GM18511 (cell line): ENCODE data around the gene NRP2.

Experiments used
- ATAC-seq: cut with Tn5 transposase; IDR thresholded peaks from one replicate; pipeline ENCODE4 v1.9.1; 2021; ENCODE audit warnings: mild to moderate bottlenecking, moderate library complexity; ENCODE audit not compliant: unreplicated experiment

Gene NRP2

DNA sequence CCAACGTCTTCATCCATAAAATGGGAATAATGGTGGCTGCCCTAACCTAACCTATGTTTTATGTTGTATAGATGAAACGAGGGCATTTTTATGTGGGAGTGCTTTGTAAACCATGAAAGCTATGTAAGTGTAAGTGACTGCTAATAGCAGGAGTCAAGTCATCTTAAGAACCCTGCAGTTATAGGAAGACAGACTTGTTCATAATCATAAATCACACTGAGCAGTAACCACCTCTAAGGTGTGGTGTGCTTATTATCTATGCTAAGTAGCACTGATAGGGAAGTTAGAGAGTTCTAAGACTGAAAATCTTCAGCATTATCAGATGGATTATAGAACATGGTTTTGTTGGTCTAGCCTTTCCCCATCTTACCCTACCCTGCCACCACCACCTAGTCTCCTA lies 24.2 kb upstream of the NRP2 start:
- ATAC-seq = no peak

DNA sequence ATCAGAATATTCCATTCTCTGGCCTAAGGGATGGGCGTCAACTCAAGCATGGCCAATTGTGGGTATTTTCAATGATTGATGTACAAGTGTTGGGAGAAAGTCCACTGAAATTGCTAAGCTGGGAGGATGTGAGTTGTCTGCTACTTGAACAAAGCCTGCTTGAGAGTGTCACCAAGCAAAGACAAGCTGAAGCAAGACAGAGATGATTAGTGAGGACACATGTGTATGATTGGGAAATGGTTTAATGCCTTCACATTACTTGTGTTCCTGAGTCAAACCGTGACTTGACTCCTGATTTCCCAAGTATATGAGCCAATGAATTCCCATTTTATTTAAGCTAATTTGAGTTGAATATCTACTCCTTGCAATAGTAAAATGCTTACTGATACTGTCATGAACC lies 23.7 kb upstream of the NRP2 start:
- ATAC-seq = no peak

DNA sequence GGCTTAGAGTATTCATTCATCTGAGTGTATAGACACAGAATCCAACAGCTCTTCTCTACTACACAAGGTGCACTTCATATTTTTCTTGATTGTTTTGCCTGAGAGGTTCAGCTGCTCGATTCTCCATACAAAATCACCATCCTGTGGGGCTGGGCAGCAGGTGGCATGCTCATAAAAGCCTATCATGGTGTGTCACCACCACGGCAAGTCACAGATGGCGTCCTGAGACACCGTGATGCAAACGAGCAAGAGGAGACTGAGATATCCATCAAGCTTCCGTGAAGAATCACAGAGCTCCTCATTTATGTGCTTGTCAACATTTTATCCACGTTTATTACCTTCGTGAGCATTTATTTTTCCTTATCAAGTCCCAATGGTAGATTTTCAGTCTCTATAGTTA lies 22.4 kb upstream of the NRP2 start:
- no peak for ATAC-seq

DNA sequence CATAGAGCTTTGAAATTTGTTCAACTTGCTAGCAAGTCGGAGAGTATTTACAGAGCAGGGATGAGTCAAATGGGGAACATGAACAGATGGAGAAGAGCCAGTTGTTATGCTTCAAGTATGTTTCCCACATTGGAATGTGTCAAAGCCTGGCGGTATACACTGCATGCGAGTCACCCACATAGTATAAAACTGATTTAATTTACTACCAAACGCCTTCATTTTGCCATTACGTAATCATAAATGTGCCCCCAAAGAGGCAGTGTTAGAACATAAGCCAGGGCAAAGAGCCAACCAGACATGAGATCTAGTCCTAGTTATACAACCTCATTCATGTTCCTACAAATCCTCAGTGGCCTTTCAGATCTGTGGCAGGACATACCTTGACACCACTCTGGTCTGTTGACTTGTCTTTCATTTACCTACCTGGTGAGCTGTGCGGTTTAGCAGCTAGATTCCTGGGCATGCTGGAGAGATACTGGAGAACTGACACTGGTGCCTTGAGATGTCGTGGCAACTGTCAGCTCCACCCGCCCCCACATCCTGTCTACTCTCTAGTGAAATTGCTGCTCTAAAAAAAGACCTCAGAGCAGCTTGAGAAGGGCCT lies 21.7 kb upstream of the NRP2 start:
- peak; percentile 90 for ATAC-seq

DNA sequence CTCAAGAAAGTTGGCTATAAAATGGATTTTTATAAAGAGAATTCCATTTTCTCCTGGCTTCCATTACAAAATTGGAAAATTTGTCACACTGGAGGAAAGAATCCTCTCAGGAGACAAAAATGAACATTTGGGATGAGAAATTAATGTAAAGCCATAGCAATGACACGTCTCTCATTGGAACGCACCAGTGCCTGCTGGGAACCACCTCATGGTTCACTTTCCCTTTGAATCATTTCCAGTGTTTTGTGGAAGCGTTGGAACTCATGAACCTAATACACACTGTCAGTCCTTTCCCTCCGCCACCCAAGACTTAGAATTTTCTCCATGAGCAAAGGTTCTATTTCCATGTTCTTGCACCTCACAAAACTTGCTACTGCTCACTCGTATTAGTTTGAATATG lies 21.0 kb upstream of the NRP2 start:
- ATAC-seq = no peak

DNA sequence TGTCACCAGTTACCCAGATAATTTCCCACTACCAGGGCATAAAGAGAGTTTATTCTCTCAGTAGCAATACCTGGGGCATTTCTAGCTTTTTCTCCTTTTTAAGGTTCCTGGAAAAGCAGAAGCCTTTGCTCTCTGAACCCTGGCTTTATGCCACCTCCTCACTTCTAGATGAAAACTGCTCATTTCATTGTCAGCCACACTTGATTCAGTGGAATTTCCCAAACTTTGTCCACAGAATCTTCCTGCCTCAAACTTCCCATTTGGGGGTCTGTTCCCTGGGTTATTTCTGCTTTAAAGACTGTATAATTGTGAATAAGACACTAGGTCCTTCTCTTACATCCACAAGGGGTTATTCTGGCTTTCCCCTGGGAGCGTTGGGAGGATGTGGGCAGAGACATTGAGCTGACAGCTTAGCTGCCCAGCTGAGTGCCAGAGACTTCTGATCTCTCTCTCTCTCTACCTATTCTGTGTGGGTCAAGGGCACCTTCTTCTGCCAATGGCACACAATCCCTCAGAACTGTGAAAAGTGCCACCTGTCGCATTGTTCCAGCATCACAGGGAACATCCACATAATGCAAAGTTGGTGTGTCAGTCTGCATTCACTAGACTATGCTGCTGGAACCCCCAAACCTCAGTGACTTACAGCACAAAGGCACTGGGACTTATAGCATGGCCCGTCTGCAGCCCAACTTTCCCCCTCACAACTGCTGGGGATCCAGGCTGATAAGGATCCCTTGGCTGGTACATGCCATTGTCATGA lies 19.9 kb upstream of the NRP2 start:
- no peak for ATAC-seq

DNA sequence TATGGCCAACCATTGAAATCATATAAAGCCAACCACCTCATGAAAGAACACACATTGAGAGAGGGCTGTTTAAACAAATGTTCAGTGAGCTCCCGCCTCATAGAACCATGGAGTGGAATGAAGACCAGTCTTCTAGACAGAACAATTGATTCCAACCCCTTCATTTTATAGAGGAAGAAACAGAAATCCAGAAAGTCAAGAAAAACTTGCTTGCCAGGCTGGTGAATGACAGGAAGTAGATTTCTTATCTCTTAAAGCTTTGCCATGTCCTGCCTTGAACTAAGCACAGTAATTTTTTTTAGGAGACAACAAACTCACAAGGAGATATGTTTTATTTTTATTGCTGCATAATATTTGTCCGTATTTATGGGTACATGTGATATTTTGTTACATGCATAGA lies 16.5 kb upstream of the NRP2 start:
- no peak for ATAC-seq

DNA sequence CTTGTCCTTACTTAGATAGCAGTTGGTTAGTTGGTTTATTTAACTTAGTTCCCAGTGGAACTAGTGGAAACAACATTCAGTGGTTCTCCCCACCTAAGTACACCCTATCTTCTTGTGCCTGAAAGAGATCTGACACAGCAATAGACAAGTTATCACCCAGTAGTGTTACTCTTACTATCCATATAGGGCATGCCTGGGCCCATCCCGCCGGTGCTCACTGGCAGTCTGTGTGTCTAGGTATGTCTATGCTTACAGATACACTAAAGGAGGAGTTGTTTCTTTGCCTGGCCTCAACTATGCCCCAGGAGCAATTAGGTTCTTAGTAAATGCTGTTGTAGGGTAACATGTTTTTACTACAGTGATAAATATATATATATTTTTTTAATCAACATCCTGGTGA lies 12.0 kb upstream of the NRP2 start:
- no peak for ATAC-seq

DNA sequence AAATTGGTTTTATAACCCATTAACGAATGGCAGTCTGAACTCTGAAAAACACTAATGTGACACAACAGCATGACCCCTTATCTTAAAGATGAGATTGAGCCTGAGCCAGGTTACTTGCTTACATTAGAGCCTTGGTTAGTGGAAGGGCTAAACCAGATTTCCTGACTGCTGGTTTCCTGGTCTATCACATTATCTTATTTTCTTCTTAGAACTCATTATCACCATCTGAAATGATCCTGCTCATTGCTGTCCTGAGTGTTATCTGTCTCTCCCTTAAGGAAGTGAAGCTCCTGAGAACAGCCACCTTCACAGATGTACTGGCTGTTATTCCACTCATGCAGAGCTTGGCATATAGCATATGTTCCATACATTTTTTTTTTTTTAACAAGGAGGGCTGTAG lies 9.0 kb upstream of the NRP2 start:
- no peak for ATAC-seq

DNA sequence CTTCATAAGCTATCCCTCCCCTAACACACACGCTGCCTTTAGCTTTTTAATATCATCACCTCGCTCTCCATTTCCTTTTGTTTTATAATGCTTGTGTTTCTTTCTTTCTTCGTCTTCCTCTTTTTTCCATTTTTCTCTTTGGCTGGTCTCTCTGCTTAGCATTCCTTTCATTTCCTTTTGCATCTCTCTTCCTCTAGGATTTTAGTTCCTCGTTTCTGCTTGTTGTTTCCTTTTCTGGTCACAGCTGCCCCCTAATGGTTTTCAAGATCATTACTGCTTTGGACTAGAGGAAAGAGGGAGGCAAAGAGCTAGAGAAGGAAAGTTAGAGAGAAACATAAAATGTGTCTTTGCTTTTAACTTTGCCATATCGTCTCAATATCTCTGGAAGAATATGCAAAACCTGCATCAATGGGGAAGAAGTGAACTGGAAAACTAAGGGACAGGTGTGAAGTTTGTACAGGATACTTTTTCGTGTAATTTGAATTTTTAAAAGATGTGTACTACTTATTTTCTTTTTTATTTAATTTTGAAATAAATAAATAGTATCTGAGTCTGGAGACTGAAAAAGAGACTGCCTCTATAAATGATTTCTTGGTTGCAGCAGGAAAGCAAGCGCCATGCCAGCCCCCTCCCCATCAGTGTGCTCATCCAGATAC lies 6.3 kb upstream of the NRP2 start:
- no peak for ATAC-seq

DNA sequence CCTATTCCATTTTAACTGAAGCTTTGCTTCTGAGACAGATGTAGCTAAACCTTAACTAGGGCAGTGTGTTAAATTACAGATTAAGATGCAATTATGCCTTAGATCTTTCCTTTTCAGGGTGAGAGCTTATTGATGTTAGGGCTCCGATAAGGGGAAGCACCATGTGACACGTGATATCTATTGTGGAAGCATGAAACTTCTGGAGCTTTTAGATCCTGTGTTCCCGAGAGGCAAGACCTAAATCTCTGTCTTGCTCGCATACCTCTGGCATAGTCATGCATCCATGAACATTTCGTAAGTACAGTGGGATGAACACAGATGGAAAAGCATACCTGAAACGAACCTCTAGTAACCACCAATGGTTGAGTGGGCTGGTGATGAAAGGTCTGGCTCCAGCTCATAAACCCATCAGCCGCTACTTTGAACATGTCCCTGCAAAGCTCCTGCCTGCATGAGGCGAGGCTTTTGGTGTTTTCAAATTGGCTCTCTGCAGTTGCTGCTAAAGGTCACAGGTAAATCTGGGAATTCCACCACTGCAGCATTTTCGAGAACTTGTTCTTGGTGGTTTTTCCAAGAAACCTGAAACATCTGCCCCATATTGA lies 3.7 kb upstream of the NRP2 start:
- no peak for ATAC-seq

DNA sequence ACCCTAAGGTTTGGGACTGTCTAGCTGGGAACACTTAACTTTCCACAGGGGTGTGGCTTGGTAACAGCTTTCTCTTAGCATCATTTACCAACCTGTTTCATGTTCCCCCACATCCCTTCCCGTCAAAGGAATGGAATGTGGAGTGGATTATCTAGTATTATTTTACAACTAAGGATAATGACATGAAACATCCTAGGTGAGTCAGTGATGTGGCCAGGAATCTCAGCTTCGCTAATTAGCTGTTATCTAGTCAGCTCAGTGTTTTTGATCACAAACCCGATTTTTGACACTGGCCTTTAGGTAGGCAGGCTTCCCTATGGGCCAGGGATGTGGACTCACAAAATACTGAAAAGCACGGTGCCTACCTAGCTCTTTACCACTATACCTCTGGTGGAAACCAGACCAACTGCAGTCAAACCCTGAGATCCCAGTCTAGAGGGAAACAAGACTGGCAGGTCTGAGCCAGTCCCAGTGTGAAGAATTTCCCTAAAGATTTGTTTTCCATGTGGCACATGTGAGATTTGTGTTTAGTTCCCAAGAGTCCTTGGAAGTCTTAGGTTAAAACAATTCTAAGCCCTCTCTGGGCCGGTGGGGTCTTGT lies 2.8 kb upstream of the NRP2 start:
- ATAC-seq = no peak

DNA sequence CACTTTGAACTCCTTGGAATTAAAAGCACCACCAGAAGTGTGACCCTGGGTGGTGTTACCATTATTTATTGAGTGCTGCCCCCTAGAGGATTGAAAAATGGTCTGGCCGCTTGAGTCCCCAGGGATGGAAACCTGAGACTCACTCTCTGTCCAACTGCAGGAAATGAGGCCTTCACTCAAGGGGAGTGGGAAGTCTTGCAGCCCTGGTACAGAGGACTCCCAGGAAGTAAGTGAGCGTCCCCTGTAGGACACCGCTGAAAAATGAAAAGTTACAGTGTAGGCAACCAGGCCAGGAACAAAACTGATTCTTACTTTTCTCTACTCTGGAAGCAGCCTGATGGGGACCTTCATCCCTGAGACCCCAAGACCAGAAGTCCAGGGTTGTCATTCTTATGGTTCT lies 2.2 kb upstream of the NRP2 start:
- peak; percentile 58 for ATAC-seq

DNA sequence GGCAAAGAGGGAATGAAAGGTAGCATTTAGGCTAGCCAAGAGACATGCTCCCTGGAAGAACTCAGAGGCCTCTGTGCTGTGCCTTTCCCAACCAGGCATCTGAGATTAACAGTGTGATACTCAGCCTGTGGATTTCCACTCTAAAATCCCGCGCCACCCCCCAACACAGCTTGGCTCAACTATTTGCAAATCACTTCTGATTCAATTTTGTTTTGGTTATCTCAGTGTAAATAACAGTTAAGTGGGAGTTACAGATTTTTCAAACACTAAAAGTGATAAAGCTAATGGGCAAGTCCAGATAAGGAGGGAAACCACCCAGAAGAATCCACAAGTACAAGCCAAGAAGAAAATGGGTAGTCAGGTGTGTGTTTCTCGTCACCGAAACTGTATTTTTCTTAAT lies 1.4 kb upstream of the NRP2 start:
- no peak for ATAC-seq

DNA sequence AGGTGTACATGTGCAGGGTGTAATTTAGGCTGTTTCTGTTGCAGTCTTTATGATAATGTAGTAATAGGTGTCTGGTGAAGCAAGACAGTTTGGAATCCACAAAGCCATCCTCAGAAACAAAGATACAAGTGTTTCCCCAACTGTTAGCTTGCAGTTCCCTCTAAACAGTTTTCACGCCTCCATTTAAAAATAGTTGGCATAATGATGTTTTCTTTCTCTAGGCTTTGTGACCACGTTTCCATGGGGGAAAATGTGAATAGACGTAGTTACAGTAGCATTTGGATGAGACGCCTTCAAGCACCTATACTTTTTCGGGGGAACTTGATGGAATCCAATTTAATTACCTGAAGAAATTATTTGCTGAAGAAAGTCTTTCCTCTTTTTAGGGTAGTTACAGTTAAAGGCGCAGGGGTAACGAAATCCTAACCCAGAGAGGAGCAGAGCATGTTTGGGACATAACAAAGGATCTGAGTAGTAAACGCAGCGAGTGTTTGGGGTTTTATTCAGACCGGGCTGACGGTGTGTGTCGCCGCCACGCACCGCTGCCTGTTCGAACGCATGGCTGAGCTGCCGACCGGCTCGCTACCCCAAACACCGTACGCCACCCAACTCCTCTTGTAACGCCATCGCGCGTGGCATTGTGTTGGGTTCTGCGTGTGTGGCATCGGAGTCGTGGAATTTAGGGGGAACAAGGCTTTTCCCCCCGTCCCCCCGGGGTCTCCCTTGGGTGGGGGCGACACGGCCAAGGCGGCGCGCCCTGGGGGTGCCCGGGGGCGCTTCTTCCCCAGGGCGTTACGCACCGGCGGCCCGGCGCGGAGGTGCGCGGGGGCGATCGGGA lies 681 bp upstream of the NRP2 start:
- peak; percentile 47 for ATAC-seq

DNA sequence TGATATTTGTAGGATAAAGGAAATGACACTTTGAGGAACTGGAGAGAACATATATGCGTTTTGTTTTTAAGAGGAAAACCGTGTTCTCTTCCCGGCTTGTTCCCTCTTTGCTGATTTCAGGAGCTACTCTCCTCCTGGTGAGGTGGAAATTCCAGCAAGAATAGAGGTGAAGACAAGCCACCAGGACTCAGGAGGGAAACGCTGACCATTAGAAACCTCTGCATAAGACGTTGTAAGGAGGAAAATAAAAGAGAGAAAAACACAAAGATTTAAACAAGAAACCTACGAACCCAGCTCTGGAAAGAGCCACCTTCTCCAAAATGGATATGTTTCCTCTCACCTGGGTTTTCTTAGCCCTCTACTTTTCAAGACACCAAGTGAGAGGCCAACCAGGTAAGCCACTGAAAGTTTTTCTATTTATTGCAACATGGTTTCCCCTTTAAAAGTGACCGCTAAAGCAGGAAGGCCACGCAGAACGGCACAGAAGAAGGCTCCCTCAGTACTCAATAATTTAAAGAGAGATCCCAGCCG lies 735 bp downstream of the NRP2 start:
- ATAC-seq = no peak

DNA sequence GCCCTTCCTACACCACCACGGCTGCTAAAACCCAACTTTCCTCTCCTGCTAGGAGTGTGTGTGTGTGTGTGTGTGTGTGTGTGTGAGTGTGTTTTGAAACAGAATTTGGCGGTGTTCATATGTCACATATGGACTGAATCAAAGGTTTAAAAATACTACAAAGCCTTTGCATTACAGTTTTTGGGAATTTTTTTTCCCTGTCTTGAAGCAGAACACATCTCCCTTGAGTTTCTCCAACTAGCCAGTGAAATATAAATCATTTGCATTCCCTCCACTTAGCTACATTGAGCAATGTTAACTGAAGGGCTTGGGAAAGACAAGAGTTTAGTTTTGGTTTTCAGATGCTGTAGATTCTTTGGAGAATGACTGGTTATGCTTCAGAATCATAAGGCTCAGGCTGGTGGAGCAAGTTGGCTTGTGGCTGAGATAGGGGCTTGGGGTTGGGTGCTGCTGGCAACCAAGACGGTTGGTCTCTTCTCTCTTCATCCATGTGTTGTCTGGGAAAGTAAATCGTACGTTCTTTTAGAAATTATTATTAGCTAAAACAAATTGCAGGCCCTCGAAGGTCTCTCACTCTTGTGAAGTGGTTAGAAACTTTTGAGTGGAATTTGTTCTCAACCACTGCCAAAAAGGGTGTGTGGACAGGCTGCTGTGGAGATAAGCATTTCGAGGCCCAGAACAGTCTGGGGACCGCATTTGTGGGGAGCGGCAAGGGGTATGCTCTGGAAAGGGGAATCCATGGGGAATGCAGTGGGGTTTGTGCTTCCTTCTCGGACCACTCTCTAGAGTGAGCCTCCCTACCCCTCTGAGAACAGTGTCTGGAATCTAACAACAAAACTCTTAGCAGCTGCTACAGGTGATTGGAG lies 1.4 kb downstream of the NRP2 start:
- no peak for ATAC-seq

DNA sequence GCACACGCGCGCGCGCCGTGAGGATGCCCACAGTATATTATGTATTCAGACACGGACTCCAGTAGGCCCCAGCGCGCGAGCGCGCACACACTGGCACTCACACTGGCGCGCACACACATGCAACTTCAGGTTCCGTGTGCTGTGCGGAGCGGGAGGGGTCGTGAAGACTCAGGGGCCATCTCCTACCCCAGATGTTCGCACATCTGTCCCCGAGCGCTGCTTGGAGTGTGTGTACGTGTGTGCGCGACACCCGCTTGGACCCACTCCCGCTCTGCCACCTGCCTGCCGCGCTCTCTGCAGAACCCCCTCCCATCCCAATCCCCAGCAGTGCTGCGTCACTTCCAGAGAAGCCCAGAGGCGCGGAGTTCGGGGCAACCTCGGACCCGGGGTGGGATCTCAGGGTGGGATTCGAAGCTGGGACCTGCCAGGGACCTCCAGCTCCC lies 2.6 kb downstream of the NRP2 start:
- no peak for ATAC-seq

DNA sequence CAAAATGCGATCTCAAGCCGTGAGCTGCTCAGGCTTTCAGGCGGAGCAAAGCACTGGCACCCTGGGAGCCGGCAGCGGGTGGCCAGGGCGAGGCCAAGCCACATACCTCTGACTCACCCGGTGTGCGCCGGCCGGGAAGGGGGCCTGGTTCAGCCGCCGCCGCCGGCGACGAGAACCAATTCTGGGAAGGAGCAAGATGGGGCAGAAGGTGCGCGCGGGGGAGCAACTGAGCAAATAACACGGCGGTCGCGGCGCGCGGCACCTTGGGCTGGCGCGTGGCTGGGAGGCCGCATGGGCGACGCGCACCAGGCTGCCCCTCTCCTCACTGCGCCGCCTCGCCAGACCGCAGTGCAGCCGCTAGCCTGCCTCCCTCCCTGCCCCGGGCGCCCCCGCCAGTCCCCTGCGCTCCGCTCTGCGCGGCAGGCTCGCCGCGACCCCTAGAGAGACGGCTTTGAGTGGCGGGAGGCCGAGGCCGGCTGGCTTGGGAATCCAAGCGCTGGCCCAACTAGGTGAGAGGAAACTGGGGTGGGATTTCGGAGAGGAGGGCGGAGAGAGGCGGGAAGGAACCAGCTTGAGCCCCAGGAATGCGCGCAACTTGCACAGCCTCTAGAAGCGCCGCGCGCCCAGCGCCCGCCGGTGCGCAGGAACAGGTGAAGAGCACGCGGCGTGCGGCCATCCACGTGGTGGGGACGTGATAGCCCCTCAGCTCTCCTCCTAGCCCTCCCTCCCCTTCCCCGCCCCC lies 3.2 kb downstream of the NRP2 start:
- no peak for ATAC-seq
